Measurements from ENCODE around the gene HMCN2.
A peak's percentile ranks its signal among the peaks of the same experiment; 100 is the strongest.
"Not testable (repeated sequence)": the region's sequence is repeated elsewhere in the genome, so short reads cannot be mapped to it uniquely, and the experiment has no call there.

Gene HMCN2

DNA sequence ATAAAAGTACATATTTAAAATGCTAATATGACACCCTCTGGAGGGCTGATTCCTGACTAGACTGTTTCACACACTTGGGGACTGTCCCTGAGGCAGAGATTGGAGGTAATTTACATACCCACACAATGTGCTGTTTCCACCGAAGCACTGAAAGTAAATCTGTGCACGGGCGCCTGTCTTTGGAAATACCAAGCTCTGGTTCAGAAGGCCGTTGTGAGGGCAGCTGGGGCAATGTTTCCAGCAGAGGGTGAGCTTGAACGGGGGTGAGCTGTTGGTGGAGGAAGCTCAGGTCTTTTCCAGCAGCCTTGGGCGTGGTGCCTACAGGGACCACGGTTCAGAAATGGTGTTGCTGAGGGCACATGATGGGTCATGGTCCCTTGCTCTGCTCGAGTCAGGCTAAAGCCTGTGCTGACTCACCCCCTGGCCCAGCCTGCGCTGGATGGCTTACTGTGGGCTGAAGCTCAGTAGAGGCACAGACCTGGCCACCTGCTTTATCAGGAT, 25.8 kb upstream of the HMCN2 start:
- no peak for DNase-seq

GRCh38 chr9:130240410-130241197, 25.0 kb upstream of the HMCN2 start:
- peak; percentile 89 for DNase-seq

DNA sequence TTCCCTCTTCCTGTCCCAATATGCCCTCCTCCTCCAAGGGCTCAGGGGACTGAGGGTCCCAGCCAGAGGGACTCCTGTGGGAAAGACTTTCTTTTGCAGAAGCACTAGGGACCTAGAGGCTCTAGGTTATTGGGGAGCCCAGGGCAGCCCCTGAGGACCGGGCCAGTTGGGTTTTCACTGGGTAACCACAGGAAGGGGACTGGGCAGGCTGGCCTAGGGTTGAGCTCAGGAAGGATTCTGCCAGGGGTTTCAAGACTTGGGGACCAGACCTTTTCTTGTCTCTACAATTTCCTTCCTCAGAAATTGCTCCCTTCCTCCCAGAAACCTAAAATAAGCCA, 24.4 kb upstream of the HMCN2 start:
- no peak for DNase-seq

DNA sequence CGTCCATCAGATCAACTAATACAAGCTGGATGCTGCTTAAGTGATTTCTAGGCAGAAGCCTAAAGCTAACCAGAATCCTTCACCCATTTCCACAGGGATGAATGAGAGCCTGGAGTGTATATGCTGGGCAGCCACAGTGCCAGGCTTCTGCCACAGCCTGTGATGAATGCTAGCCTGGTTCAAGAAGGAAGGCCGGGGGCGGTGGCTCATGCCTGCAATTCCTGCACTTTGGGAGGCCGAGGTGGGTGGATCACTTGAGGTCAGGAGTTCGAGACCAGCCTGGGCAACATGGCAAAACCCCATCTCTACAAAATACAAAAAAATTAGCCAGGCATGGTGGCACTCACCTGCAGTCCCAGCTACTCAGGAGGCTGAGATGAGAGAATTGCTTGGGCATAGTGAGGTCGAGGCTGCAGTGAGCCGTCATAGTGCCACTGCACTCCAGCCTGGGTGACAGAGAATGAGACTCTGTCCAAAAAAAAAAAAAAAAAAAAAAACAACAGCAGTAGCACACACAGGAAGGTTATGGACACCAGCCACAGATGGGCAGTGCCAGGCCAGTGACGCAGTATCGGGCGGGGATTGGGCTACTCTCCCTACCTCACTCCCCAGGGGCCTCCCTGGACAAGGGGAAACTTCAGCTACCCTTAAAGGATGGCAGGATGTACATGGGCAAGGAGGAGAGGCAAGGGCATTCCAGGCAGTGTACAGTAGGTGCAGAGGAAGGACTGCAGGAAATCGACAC, 23.1 kb upstream of the HMCN2 start:
- no peak for DNase-seq

DNA sequence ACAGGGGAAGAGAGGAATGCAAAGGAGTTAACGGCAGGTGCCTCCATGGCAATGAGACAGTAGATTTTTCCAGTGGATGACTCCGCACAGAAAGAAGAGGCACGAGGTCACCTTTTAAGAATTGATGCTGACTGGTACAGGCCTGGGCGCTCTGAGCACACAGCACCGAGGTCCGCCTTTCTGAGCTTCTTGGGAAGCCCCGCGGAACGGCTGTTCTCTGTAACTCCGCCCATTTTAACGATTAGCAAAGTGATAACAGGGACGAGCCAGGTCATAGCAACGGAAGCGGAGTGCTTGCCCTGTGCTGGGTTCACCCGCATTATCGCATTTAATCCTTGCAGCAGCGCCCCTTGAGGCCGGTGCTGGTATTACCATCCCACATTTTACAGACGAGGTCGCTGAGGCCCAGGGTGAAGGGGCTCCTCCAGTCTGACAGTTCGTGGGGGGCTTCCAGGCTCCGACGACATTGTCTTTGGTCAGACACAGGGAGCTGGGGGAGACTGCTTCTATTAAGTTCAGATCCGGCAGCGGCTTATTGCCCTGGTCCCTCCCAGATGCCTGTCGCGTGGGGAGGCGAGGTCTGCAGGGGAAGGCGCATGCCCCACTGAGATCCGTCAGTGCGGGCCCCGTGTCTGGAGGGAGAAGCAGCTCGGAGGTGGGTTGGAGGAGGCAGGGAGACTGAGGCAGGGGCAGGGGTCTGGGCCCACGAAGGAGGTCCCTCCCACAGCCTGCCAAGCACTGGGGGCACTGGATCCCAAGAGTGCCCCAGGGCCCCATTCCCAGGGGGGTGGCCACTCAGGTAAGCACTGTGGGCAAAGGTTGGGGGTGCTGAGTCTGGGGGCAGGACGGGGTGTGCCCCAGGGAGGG, 22.3 kb upstream of the HMCN2 start:
- DNase-seq: peak; percentile 45

GRCh38 chr9:130243882-130244170, 21.7 kb upstream of the HMCN2 start:
- DNase-seq: no peak

GRCh38 chr9:130244548-130245165, 20.9 kb upstream of the HMCN2 start:
- DNase-seq: no peak

- no peak for DNase-seq
Observed at GRCh38 chr9:130245474-130245873, 20.1 kb upstream of the HMCN2 start.

- no peak for DNase-seq
Observed at GRCh38 chr9:130246126-130246525, 19.4 kb upstream of the HMCN2 start.

- no peak for DNase-seq
Observed at GRCh38 chr9:130254747-130255630, 10.6 kb upstream of the HMCN2 start.

- no peak for DNase-seq
Observed at GRCh38 chr9:130255631-130256134, 9.9 kb upstream of the HMCN2 start.

- no peak for DNase-seq
Observed at GRCh38 chr9:130256644-130257043, 8.9 kb upstream of the HMCN2 start.

DNA sequence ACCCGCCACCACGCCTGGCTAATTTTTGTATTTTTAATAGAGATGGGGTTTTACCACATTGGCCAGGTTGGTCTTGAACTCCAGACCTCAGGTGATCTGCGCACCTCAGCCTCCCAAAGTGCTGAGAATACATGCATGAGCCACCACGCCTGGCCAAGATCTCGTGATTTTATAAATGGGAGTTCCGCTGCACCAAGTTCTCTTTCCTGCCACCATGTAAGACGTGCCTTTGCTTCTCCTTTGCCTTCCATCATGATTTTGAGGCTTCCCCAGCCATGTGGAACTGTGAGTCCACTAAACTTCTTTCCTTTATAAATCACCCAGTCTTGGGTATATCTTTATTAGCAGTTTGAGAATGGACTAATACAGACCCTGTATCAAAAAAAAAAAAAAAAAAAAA, 7.4 kb upstream of the HMCN2 start:
- DNase-seq: not testable (repeated sequence)

DNA sequence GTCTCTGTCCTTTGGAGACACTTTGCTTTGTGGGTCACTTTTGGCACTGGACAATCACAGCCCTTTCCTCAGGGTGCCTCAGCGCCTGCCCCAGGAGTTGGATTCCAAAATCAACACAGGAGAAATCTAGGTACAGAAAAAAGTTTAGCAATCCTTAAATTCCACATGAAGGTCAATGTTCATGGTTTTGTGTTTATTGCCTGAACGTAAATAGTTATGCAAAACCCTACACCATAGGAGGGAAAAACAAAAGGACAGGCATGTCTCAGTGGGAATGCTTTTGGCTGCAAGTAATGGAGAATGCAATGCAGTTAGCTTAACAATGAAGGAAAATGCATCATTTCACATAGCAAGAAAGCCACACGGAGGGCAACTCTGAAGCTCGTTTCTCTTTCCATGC, 6.5 kb upstream of the HMCN2 start:
- no peak for DNase-seq

DNA sequence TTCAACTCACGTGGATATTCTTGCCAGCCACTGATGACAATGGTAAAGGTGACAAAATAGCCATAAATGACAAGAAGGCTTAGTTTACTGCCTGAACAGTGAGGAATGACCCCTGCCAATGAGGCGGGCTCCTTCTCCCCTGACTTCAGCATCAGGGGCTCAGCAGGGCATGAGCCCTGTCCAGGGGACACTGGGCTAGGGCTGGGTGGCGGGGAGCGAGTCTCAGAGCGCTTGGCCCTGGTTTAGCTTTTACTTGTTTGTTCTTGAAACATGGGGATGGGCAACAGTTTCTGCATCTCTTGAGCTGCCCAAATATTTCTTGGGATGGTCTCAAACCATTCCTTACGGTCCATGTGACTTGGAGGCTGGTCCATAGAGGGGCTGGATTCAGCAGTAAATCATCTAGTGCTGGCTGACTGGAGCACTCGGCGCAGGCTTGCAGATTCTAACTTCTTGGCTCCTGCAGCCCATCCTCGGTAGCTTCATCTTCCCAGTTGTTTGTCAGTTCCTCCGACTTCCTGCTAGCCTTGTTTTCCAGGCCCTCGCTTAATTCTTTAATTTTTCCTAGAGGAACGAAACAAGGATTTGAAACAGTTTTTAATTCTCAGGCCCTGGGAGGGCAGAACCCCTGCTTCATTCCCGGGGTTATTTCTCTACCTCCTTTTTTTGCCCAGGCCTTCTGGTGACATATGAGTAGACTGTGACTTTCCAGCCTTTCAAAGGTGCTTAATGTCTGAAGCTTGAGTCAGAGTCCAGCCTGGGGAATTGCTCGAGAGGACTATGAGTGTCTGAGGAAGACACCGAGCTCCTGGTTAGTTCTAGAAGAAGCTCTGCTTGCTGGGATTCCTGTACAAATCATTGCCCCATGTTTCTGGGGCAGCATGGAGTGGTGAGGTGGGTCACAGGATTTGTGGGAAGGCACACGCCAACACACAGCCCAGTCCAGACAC, 4.5 kb upstream of the HMCN2 start:
- no peak for DNase-seq

GRCh38 chr9:130262061-130262745, 3.4 kb upstream of the HMCN2 start:
- DNase-seq: no peak

- DNase-seq: no peak
Observed at GRCh38 chr9:130262771-130263170, 2.8 kb upstream of the HMCN2 start.

GRCh38 chr9:130263601-130264413, 1.8 kb upstream of the HMCN2 start:
- DNase-seq: no peak

Data from NCI-H2029 (cell line).